HEK293T (cell line): ENCODE measurements around the gene ZBTB48.

ENCODE experiments used
- CTCF ChIA-PET: fragments of 350-600 bp; formaldehyde crosslinking; extraction: SDS; loops from one replicate; lab custom pipeline; 2021; ENCODE audit warnings: antibody characterized with exemption, inconsistent platforms; lab: Yijun Ruan, JAX
- POLR2A ChIA-PET: fragments of 350-600 bp; formaldehyde crosslinking; extraction: SDS; loops from one replicate; lab custom pipeline; 2020; ENCODE audit warnings: antibody characterized with exemption, inconsistent platforms; lab: Yijun Ruan, JAX
- DNase-seq: peaks from one replicate; pipeline ENCODE4 v3.0.0; 2012; ENCODE audit warnings: mixed read lengths; ENCODE audit errors: extremely low spot score
- ARNT ChIP-seq: fragments of 450-650 bp; IDR thresholded peaks from 2 replicates; pipeline ENCODE4 v1.6.1; 2017; ENCODE audit warnings: mild to moderate bottlenecking
- BHLHE40 ChIP-seq: fragments of 450-650 bp; IDR thresholded peaks from 2 replicates; pipeline ENCODE4 v1.6.1; 2016; ENCODE audit warnings: mild to moderate bottlenecking, moderate library complexity, borderline replicate concordance
- CTBP1 ChIP-seq: fragments of 450-650 bp; IDR thresholded peaks from 2 replicates; pipeline ENCODE4 v1.6.1; 2016; ENCODE audit warnings: borderline replicate concordance
- ELF4 ChIP-seq: fragments of 450-650 bp; IDR thresholded peaks from 2 replicates; pipeline ENCODE4 v1.6.1; 2017; ENCODE audit warnings: antibody characterized with exemption
- FOXA1 ChIP-seq: fragments of 450-650 bp; IDR thresholded peaks from 2 replicates; pipeline ENCODE4 v1.6.1; 2016; ENCODE audit warnings: mild to moderate bottlenecking
- FOXK2 ChIP-seq: fragments of 450-650 bp; IDR thresholded peaks from 2 replicates; pipeline ENCODE4 v1.6.1; 2016; ENCODE audit warnings: mild to moderate bottlenecking
- FOXM1 ChIP-seq: fragments of 450-650 bp; IDR thresholded peaks from 2 replicates; pipeline ENCODE4 v1.6.1; 2017; ENCODE audit warnings: mild to moderate bottlenecking, borderline replicate concordance
- HDGF ChIP-seq: fragments of 450-650 bp; IDR thresholded peaks from 2 replicates; pipeline ENCODE4 v1.6.1; 2017; ENCODE audit warnings: antibody characterized with exemption, borderline replicate concordance
- L3MBTL2 ChIP-seq: fragments of 450-650 bp; conservative IDR thresholded peaks from 2 replicates; pipeline ENCODE4 v1.6.1; 2016; ENCODE audit warnings: mild to moderate bottlenecking
- LEF1 ChIP-seq: fragments of 450-650 bp; IDR thresholded peaks from 2 replicates; pipeline ENCODE4 v1.6.1; 2017; ENCODE audit warnings: mild to moderate bottlenecking, borderline replicate concordance
- NFRKB ChIP-seq: fragments of 450-650 bp; IDR thresholded peaks from 2 replicates; pipeline ENCODE4 v1.6.1; 2016; ENCODE audit warnings: mild to moderate bottlenecking, moderate library complexity
- PKNOX1 ChIP-seq: fragments of 450-650 bp; IDR thresholded peaks from 2 replicates; pipeline ENCODE4 v1.6.1; 2016
- SP1 ChIP-seq: fragments of 450-650 bp; IDR thresholded peaks from 2 replicates; pipeline ENCODE4 v1.6.1; 2017
- SUZ12 ChIP-seq: fragments of 450-650 bp; IDR thresholded peaks from 2 replicates; pipeline ENCODE4 v1.6.1; 2016; ENCODE audit warnings: mild to moderate bottlenecking
- TARDBP ChIP-seq: fragments of 450-650 bp; IDR thresholded peaks from 2 replicates; pipeline ENCODE4 v1.6.1; 2016
- ZNF384 ChIP-seq: fragments of 450-650 bp; IDR thresholded peaks from 2 replicates; pipeline ENCODE4 v1.6.1; 2016

ZBTB48 gene

GRCh38 chr1:6600410-6601048, 20.7 kb downstream of the ZBTB48 start:
- TF ChIP-seq CTBP1, result no peak
- no peak for TF ChIP-seq ARNT
- no peak for TF ChIP-seq ELF4
- TF ChIP-seq L3MBTL2, result no peak
- no peak for TF ChIP-seq LEF1
- TF ChIP-seq FOXM1, result no peak
- no peak for TF ChIP-seq BHLHE40
- TF ChIP-seq NFRKB, result no peak
- TF ChIP-seq FOXK2, result no peak
- TF ChIP-seq HDGF, result no peak
- no peak for TF ChIP-seq SP1
- TF ChIP-seq ZNF384, result no peak
- TF ChIP-seq TARDBP, result no peak
- TF ChIP-seq FOXA1, result no peak
- no peak for TF ChIP-seq PKNOX1
- TF ChIP-seq SUZ12, result no peak
- no peak for DNase-seq
- POLR2A ChIA-PET, result interaction anchor here (0.8 to 6.1 kb wide), 5 partner anchors 11 to 47 kb away, joined by 3 to 55 read pairs (median 4); partner anchors contain the start of genes NOL9, TAS1R1 and ZBTB48
- CTCF ChIA-PET, result interaction anchor here (0.6 kb wide), 2 partner anchors 46 to 177 kb away, joined by 3 read pairs; no protein-coding TSS in a partner anchor

GRCh38 chr1:6601049-6601922, 21.5 kb downstream of the ZBTB48 start:
- TF ChIP-seq TARDBP (no peak), BHLHE40 (no peak), HDGF (no peak), FOXA1 (no peak), FOXM1 (no peak)
- CTCF ChIA-PET, result interaction anchor here (1.3 kb wide), 1 partner anchor 47 kb away, joined by 3 read pairs; the partner anchor contains the start of gene NOL9
- POLR2A ChIA-PET, result interaction anchor here (0.8 to 6.1 kb wide), 11 partner anchors 11 to 183 kb away, joined by 3 to 55 read pairs (median 4); partner anchors contain the start of genes NOL9, PHF13, TAS1R1 and ZBTB48
- no peak for DNase-seq

- no peak for DNase-seq
- ChIA-PET POLR2A (interaction anchor here (0.9 to 6.1 kb wide), 10 partner anchors 10 to 184 kb away, joined by 3 to 55 read pairs (median 6); partner anchors contain the start of genes NOL9, PHF13, TAS1R1 and ZBTB48), CTCF (interaction anchor here (1.3 kb wide), 1 partner anchor 48 kb away, joined by 3 read pairs; the partner anchor contains the start of gene NOL9)
- TF ChIP-seq PKNOX1, result no peak
- peak; percentile 77 for TF ChIP-seq L3MBTL2
These were observed 22.3 kb downstream of the ZBTB48 start for GRCh38 chr1:6601923-6602668.

- CTCF ChIA-PET, result interaction anchor here (1.3 kb wide), 1 partner anchor 48 kb away, joined by 3 read pairs; the partner anchor contains the start of gene NOL9
- POLR2A ChIA-PET, result interaction anchor here (0.7 to 6.1 kb wide), 11 partner anchors 9 to 95 kb away, joined by 3 to 55 read pairs (median 5); partner anchors contain the start of genes NOL9, PHF13, TAS1R1 and ZBTB48
- TF ChIP-seq FOXA1 (no peak), PKNOX1 (no peak), FOXM1 (peak; percentile 43; the same call in 1 of the 2 replicates)
- DNase-seq, result peak; percentile 81
These were observed 23.0 kb downstream of the ZBTB48 start, which contains the start of gene KLHL21 for GRCh38 chr1:6602669-6603237. KLHL21 (minus strand) TSS chr1:6602869; CDS start chr1:6602817, 52 bp downstream.

GRCh38 chr1:6603238-6603914, 23.6 kb downstream of the ZBTB48 start:
- TF ChIP-seq NFRKB (no peak), FOXA1 (no peak), SUZ12 (no peak), HDGF (no peak), FOXM1 (no peak), L3MBTL2 (no peak), ELF4 (no peak), BHLHE40 (no peak), SP1 (no peak), ZNF384 (no peak), ARNT (no peak), PKNOX1 (no peak), FOXK2 (no peak), CTBP1 (no peak), TARDBP (no peak), LEF1 (no peak)
- no peak for DNase-seq
- CTCF ChIA-PET, result interaction anchor here (0.6 kb wide), 1 partner anchor 49 kb away, joined by 3 read pairs; the partner anchor contains the start of gene NOL9
- POLR2A ChIA-PET, result interaction anchor here (0.7 to 6.1 kb wide), 10 partner anchors 9 to 96 kb away, joined by 3 to 55 read pairs (median 5); partner anchors contain the start of genes NOL9, PHF13, TAS1R1 and ZBTB48
